CD4-positive, alpha-beta memory T cell (primary cell): Measurements from ENCODE around the gene NKX1-2. TPM values are rescaled to one million over a fixed set of nuclear protein-coding genes. Genes with fewer than 3 reads are reported as not detected.
"Not testable (repeated sequence)": the region's sequence is repeated elsewhere in the genome, so short reads cannot be mapped to it uniquely, and the experiment has no call there.

ENCODE experiments used
- CTCF ChIA-PET: fragments of 350-600 bp; sonication (Branson Sonifier 250); formaldehyde crosslinking; loops from one replicate; lab custom pipeline; 2021; ENCODE audit warnings: inconsistent platforms; ENCODE audit not compliant: partially characterized antibody; lab: Charles Lee
- POLR2A ChIA-PET: fragments of 350-600 bp; sonication (Branson Sonifier 250); formaldehyde crosslinking; loops from one replicate; lab custom pipeline; 2021; ENCODE audit not compliant: partially characterized antibody; lab: Charles Lee
- DNase-seq, 5 donors: peaks; one replicate each; pipeline versions ENCODE4 v3.0.0 to v3.0.0-alpha.2; 2020 to 2022; ENCODE audit warnings: mixed read lengths in 1 of 5
- H3K27ac ChIP-seq: one replicate; pipeline ENCODE4 v1.7.0; 2013; ENCODE audit warnings: low read depth, low read length
- H3K27me3 ChIP-seq: 2 replicates; pipeline ENCODE4 v1.7.0; 2013; ENCODE audit warnings: mild to moderate bottlenecking, low read length, moderate library complexity; ENCODE audit not compliant: insufficient read depth
- H3K36me3 ChIP-seq: 2 replicates; pipeline ENCODE4 v1.7.0; 2013; ENCODE audit warnings: mild to moderate bottlenecking, low read length, moderate library complexity; ENCODE audit not compliant: insufficient read depth
- H3K4me1 ChIP-seq: 2 replicates; pipeline ENCODE4 v1.7.0; 2013; ENCODE audit warnings: mild to moderate bottlenecking, low read length, moderate library complexity; ENCODE audit not compliant: insufficient read depth
- H3K4me3 ChIP-seq, 2 donors: one replicate each; pipeline ENCODE4 v1.7.0; 2013; ENCODE audit warnings: low read length in 2 of 2, mild to moderate bottlenecking in 1 of 2
- H3K9me3 ChIP-seq, 2 donors: one replicate each; pipeline ENCODE4 v1.7.0; 2013; ENCODE audit warnings: low read length in 2 of 2, control low read depth in 1 of 2; ENCODE audit not compliant: control insufficient read depth in 1 of 2
- H3K27ac Mint-ChIP-seq, 7 donors: one replicate each; pipeline ENCODE4 v1.8.0; 2020 to 2021; ENCODE audit warnings: mixed read lengths in 7 of 7, mild to moderate bottlenecking in 6 of 7, inconsistent platforms in 3 of 7, moderate library complexity in 3 of 7
- H3K27me3 Mint-ChIP-seq, 2 donors: one replicate each; pipeline ENCODE4 v1.8.0; 2020 to 2021; ENCODE audit warnings: mixed read lengths in 2 of 2
- H3K36me3 Mint-ChIP-seq, 2 donors: one replicate each; pipeline ENCODE4 v1.8.0; 2020 to 2021; ENCODE audit warnings: mixed read lengths in 2 of 2, inconsistent platforms in 1 of 2, mild to moderate bottlenecking in 1 of 2
- H3K4me1 Mint-ChIP-seq, 4 donors: one replicate each; pipeline ENCODE4 v1.8.0; 2020 to 2021; ENCODE audit warnings: mixed read lengths in 4 of 4, mild to moderate bottlenecking in 1 of 4
- H3K4me3 Mint-ChIP-seq, 8 donors: one replicate each; pipeline ENCODE4 v1.8.0; 2020 to 2021; ENCODE audit warnings: mixed read lengths in 8 of 8, mild to moderate bottlenecking in 7 of 8, moderate library complexity in 6 of 8, inconsistent platforms in 3 of 8
- H3K9me3 Mint-ChIP-seq, 8 donors: one replicate each; pipeline ENCODE4 v1.8.0; 2020 to 2021; ENCODE audit warnings: mixed read lengths in 8 of 8, mild to moderate bottlenecking in 5 of 8, inconsistent platforms in 3 of 8, moderate library complexity in 1 of 8
- intact Hi-C: fragments of 100-400 bp; cut with micrococcal nuclease; formaldehyde crosslinking; loops from one replicate; pipeline ENCODE4 v1.15.1; 2023
- polyA plus RNA-seq, 2 donors: library from polyadenylated mRNA; unstranded; fragments of 300-500 nt; fragmentation: Illumina TruSeq; gene quantifications; one replicate each; pipeline ENCODE4 v1.2.3, GENCODE V29; 2021
- total RNA-seq, 2 experiments: library from RNA; stranded (reverse); gene quantifications; one replicate each; pipeline ENCODE4 v1.2.3, GENCODE V29; 2021

The NKX1-2 gene
- total and polyA plus RNA-seq, 4 experiments from 2014 or later: not detected

DNA sequence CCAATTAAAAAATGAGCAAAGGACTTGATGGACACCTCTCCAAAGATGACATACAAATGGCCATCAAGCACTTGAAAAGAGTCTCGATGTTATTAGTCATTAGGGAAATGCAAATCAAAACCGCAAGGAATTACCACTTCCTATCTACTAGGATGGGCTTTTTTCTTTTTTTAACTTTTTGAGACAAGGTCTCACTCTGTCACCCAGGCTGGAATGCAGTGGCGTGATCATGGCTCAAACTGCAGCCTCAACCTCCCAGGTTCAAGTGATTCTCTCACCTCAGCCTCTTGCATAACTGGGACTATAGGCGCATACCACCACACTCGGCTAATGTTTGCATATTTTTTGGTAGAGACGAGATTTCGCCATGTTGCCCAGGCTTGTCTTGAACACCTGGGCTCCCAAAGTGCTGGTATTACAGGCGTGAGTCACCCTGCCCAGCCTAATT lies 13.6 kb downstream of the NKX1-2 start:
- Histone ChIP-seq H3K36me3 (no peaks in the 10 kb centered on the region), H3K27ac (no peak overlapping the region), H3K27me3 (no peaks in the 10 kb centered on the region), H3K4me3 (no peak overlapping the region), H3K9me3 (no peaks in the 10 kb centered on the region), H3K4me1 (no peaks in the 10 kb centered on the region)
- Mint-ChIP-seq H3K27me3 (peaks cover 5 to 7% of the 10 kb centered on the region in 2 donors), H3K4me3 (no peak overlapping the region), H3K36me3 (no peaks in the 10 kb centered on the region), H3K4me1 (peaks cover 0 to 6% (median 2%) of the 10 kb centered on the region in 4 donors), H3K9me3 (no peaks in the 10 kb centered on the region), H3K27ac (no peak overlapping the region)
- no peak for DNase-seq
- intact Hi-C loops: no loop called here
- ChIA-PET POLR2A (no interaction called here), CTCF (no interaction called here)

DNA sequence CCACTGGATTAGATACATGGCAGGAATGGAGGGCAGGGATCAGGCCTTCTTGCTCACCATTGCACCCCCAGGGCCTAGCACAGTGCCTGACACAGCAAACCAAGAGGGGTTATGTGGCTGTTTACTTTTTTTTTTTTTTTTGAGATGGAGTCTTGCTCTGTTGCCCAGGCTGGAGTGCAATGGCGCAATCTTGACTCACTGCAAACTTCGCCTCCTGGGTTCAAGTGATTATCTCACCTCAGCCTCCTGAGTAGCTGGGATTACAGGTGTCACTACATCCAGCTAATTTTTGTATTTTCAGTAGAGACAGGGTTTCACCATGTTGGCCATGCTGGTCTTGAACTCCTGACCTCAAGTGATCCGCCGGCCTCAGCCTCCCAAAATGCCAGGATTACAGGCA lies 14.2 kb downstream of the NKX1-2 start:
- H3K27me3 ChIP-seq, H3K4me3 Mint-ChIP-seq, H3K4me1 Mint-ChIP-seq, H3K9me3 ChIP-seq, intact Hi-C loops, H3K27ac Mint-ChIP-seq, H3K27ac ChIP-seq, H3K36me3 ChIP-seq, POLR2A ChIA-PET, H3K36me3 Mint-ChIP-seq, DNase-seq, H3K9me3 Mint-ChIP-seq, H3K4me1 ChIP-seq, H3K4me3 ChIP-seq, H3K27me3 Mint-ChIP-seq, CTCF ChIA-PET: not testable (repeated sequence)

DNA sequence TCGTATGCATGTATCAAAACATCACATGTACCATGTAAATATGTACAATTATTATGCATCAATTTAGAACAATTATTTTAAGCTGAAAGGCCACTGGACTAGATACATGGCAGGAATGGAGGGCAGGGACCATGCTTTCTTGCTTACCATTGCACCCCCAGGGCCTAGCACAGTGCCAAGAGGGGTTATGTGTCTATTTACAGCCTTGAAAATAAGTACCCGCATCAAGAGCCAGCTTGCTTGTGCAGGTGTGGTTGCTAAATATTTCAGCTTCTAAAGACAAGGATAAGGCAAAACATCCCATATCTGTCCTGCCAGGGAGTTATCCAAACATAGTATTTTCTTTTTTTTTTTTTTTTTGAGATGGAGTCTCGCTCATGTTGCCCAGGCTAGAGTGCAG lies 16.4 kb downstream of the NKX1-2 start:
- Histone ChIP-seq H3K4me1 (no peaks in the 10 kb centered on the region), H3K27me3 (no peaks in the 10 kb centered on the region), H3K4me3 (no peak overlapping the region), H3K9me3 (no peaks in the 10 kb centered on the region), H3K36me3 (no peaks in the 10 kb centered on the region), H3K27ac (no peak overlapping the region)
- POLR2A ChIA-PET: no interaction called here
- Mint-ChIP-seq H3K9me3 (no peaks in the 10 kb centered on the region), H3K4me3 (no peak overlapping the region), H3K36me3 (no peaks in the 10 kb centered on the region), H3K4me1 (peaks cover 0 to 6% (median 2%) of the 10 kb centered on the region in 4 donors), H3K27ac (no peak overlapping the region), H3K27me3 (peaks cover 5 to 10% of the 10 kb centered on the region in 2 donors)
- intact Hi-C loops: no loop called here
- CTCF ChIA-PET: interaction anchor here (0.7 to 1.6 kb wide), 3 partner anchors 9 to 489 kb away, joined by 3 read pairs; no protein-coding TSS in a partner anchor
- DNase-seq: no peak

DNA sequence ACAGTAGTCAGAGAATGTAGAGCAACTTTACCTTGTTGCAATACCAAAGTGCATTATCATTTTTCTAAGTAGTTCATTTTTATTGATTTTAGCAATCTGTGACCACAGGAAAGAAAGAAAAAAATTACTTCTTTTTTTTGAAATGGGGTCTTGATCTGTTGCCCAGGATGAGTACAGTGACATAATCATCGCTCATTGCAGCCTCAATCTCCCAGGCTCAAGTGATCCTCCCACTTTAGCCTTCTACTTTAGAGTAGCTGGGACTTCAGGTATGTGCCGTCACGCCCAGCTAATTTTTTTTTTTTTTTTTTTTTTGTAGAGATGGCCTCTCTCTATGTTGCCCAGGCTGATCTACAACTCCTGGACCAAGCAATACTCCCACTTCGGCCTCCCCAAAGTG lies 19.8 kb downstream of the NKX1-2 start:
- POLR2A ChIA-PET: no interaction called here
- H3K9me3 ChIP-seq: no peaks in the 10 kb centered on the region

DNA sequence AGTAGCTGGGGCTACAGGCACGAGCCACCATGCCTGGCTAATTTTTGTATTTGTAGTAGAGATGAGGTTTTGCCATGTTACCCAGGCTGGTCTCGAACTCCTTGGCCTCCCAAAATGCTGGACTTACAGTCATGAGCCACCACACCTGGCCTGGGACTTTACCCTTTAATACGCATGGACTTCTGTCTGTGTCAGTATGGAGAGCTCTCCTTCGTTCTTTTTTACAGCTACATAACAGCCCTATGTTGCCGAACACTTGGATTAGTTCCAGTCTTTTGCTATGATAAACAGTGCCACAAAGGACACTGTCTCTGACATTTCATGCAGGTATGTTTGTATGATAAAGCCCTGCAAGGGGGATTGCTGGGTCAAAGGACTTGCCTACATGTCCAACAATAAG lies 20.3 kb downstream of the NKX1-2 start:
- Mint-ChIP-seq H3K9me3 (no peaks in the 10 kb centered on the region), H3K36me3 (no peaks in the 10 kb centered on the region), H3K27me3 (peaks cover 6 to 8% of the 10 kb centered on the region in 2 donors), H3K27ac (no peak overlapping the region), H3K4me1 (no peaks in the 10 kb centered on the region), H3K4me3 (no peak overlapping the region)
- Histone ChIP-seq H3K27ac (no peak overlapping the region), H3K4me3 (no peak overlapping the region), H3K9me3 (no peaks in the 10 kb centered on the region), H3K27me3 (no peaks in the 10 kb centered on the region), H3K4me1 (no peaks in the 10 kb centered on the region), H3K36me3 (no peaks in the 10 kb centered on the region)
- ChIA-PET POLR2A (no interaction called here), CTCF (no interaction called here)
- intact Hi-C loops: no loop called here
- no peak for DNase-seq

More for the DNA sequence above, 19.8 kb downstream of the NKX1-2 start:
- H3K4me3 ChIP-seq: no peak overlapping the region
- no peak overlapping the region for H3K27ac ChIP-seq
- Mint-ChIP-seq H3K27ac (no peak overlapping the region), H3K9me3 (no peaks in the 10 kb centered on the region), H3K4me3 (no peak overlapping the region), H3K27me3 (peaks cover 6 to 8% of the 10 kb centered on the region in 2 donors), H3K4me1 (no peaks in the 10 kb centered on the region), H3K36me3 (no peaks in the 10 kb centered on the region)
- CTCF ChIA-PET: no interaction called here
- H3K4me1 ChIP-seq: no peaks in the 10 kb centered on the region
- H3K27me3 ChIP-seq: no peaks in the 10 kb centered on the region
- intact Hi-C loops: no loop called here
- no peak for DNase-seq
- H3K36me3 ChIP-seq: no peaks in the 10 kb centered on the region

DNA sequence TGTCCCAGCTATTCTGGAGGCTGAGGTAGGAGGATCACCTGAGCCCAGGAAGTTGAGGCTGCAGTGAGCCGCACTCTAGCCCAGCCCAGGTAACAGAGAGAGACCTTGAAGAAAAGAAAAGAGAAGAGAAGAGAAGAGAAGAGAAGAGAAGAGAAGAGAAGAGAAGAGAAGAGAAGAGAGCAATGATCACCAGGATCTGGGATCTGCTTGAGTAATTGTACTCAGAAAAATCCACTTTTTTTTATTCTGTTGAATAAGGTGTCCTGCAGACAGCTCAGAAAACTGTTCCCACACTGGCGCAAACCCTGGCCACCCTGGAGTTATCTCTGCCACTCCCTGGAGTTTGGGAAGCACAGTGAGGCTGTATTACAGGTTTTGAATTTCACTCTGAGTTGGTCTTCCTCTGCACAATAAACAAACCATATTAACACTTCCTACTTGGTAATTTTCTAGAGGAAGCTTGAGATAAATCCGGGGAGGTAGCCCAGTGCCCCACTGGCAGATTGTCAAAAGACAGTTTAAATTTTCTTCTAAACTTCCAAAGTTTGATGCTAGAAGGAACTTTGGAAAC lies 21.5 kb downstream of the NKX1-2 start:
- CTCF ChIA-PET: interaction anchor here (1.8 kb wide), 1 partner anchor 25 kb away, joined by 5 read pairs; no protein-coding TSS in a partner anchor
- H3K4me1 Mint-ChIP-seq: no peaks in the 10 kb centered on the region

DNA sequence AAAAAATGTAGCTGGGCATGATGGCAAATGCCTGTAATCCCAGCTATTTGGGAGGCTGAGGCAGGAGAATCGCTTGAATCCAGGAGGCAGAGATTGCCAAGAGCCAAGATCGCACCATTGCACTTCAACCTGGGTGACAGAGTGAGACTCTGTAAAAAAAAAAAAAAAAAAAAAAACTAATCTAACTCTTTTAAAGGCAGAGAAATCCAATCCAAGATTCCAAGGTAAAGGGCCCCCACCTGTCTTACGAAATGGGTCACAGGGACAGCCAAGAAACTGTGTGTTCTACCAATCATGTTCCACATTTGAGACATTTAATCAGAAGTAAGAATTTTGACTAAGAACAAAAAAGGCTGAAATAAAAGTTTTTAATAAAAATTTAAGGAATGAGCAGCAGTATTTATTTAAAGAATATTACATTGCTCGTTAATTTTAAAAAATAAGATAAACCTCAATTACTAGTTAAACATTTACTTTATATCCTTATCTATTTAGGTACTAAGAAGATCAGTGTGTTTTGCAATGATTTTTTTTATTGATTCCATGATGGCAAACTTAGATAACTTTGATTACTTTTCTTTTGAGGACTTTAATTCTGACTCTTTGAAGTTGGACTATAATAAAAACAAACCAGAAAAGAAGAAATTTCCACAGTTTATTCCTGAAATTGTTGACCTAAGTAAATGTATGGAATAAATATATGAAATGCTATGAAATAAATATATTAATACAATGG lies 24.4 kb downstream of the NKX1-2 start:
- H3K27ac ChIP-seq: no peak overlapping the region
- H3K9me3 ChIP-seq: no peaks in the 10 kb centered on the region
- Mint-ChIP-seq H3K27me3 (peaks cover 14 to 19% of the 10 kb centered on the region in 2 donors), H3K9me3 (no peaks in the 10 kb centered on the region), H3K27ac (no peak overlapping the region), H3K36me3 (no peaks in the 10 kb centered on the region), H3K4me1 (no peaks in the 10 kb centered on the region), H3K4me3 (no peak overlapping the region)
- no peaks in the 10 kb centered on the region for H3K27me3 ChIP-seq
- H3K36me3 ChIP-seq: no peaks in the 10 kb centered on the region
- H3K4me3 ChIP-seq: no peak overlapping the region
- POLR2A ChIA-PET: no interaction called here
- H3K4me1 ChIP-seq: no peaks in the 10 kb centered on the region
- intact Hi-C loops: no loop called here
- CTCF ChIA-PET: no interaction called here
- no peak for DNase-seq

More for the DNA sequence above, 21.5 kb downstream of the NKX1-2 start:
- Mint-ChIP-seq H3K9me3 (no peaks in the 10 kb centered on the region), H3K27me3 (peaks cover 11 to 15% of the 10 kb centered on the region in 2 donors), H3K4me3 (no peak overlapping the region), H3K27ac (no peak overlapping the region), H3K36me3 (no peaks in the 10 kb centered on the region)
- H3K4me1 ChIP-seq: no peaks in the 10 kb centered on the region
- POLR2A ChIA-PET: no interaction called here
- H3K36me3 ChIP-seq: no peaks in the 10 kb centered on the region
- H3K27me3 ChIP-seq: no peaks in the 10 kb centered on the region
- H3K9me3 ChIP-seq: no peaks in the 10 kb centered on the region
- no peak overlapping the region for H3K27ac ChIP-seq
- no peak for DNase-seq
- intact Hi-C loops: no loop called here
- no peak overlapping the region for H3K4me3 ChIP-seq
